Breast epithelium (tissue), 4 donors: ENCODE results near the gene FGF4. TPM values are rescaled to one million over a fixed set of nuclear protein-coding genes. Genes with fewer than 3 reads are reported as not detected.

Experiments
- DNase-seq, 2 donors: peaks; one replicate each; pipeline ENCODE4 v3.0.0-alpha.2; 2019; ENCODE audit warnings: low spot score in 2 of 2
- H3K27ac ChIP-seq, 2 donors: fragments of 200-600 bp; sonication (generic) in 1 of 2; one replicate each; pipeline ENCODE4 v1.5.1; 2016 to 2019; ENCODE audit warnings: mild to moderate bottlenecking in 1 of 2
- H3K27me3 ChIP-seq, 2 donors: fragments of 200-600 bp; sonication (generic) in 1 of 2; one replicate each; pipeline versions ENCODE4 v1.5.1 to v1.6.0; 2017 to 2019; ENCODE audit warnings: control low read depth in 1 of 2, mild to moderate bottlenecking in 1 of 2
- H3K36me3 ChIP-seq: fragments of 200-600 bp; one replicate; pipeline ENCODE4 v1.5.1; 2019
- H3K4me1 ChIP-seq, 2 donors: fragments of 200-600 bp; sonication (generic); one replicate each; pipeline ENCODE4 v1.5.1; 2016 to 2019; ENCODE audit warnings: control low read depth in 1 of 2
- H3K4me3 ChIP-seq, 3 donors: fragments of 200-600 bp; sonication (generic); 1 replicate in 2 of 3; 2 replicates in 1 of 3; pipeline ENCODE4 v1.5.1; 2016 to 2019; ENCODE audit warnings: mild to moderate bottlenecking in 3 of 3, moderate library complexity in 2 of 3
- H3K9me3 ChIP-seq, 2 donors: fragments of 200-600 bp; sonication (generic) in 1 of 2; one replicate each; pipeline ENCODE4 v1.5.1; 2016 to 2019; ENCODE audit warnings: control low read depth in 1 of 2
- POLR2A ChIP-seq: fragments of 450-650 bp; IDR thresholded peaks from one replicate; pipeline ENCODE4 v1.6.1; 2016; ENCODE audit warnings: antibody characterized with exemption, mild to moderate bottlenecking, moderate library complexity
- POLR2AphosphoS5 ChIP-seq, 3 donors: sonication (generic); formaldehyde crosslinking; IDR thresholded peaks; one replicate each; pipeline ENCODE4 v1.6.1; 2017; ENCODE audit warnings: antibody characterized with exemption in 3 of 3
- intact Hi-C: fragments of 100-400 bp; cut with DNase I; formaldehyde crosslinking; loops from one replicate; pipeline ENCODE4 v1.15.1; 2023; ENCODE audit warnings: low total_unique reads
- total RNA-seq, 3 donors: library from RNA; depleted of rRNA; stranded (reverse); fragments of >200 nt; gene quantifications; one replicate each; pipeline ENCODE4 v1.1.0, GENCODE V29; 2016
- TF ChIP-seq, protein P1 (sequence below), 3 donors: fragments of 450-650 bp; IDR thresholded peaks; one replicate each; pipeline ENCODE4 v1.5.1; 2016 to 2017; ENCODE audit warnings: antibody characterized with exemption in 3 of 3, mild to moderate bottlenecking in 3 of 3, moderate library complexity in 3 of 3

The FGF4 gene
- total RNA-seq = not detected

DNA sequence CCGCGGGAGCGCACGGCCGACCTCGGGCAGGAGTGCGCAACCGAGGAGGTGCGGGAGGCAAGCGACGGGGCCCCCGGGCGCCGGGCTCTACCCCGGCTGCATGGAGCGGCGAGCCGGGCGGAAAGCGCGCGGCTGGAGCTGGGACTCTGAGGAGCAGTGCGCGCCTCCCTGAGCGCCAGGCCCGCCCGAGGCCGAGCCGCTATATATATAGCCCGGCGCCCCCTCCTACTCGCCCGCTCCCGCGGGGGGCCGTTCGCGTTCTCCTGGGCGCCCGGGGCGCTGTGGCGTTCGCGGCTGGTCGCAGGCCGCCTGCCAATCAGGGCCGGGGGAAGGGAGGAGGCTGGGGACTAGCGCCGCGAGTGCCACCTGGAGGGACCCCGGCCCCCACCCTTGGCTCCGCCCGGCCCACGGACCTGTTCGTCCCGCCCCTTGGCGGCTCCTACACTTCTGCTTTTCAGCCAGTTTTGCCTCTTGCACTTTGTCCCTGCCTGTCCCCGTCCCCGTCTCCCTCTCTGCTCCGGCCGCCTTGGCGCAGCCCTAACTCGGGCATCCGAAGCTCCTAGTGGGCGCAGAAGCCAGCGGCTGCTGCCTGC, at the start of gene FGF4:
Gene FGF4, minus strand, starts transcription at position 179 of the 593 bp plus-strand sequence. CDS start 257 bp downstream, outside the sequence.
- H3K36me3 ChIP-seq = no peaks in the 10 kb centered on the region
- intact Hi-C loops = no loop called here
- no peak within 1 kb of the TSS for H3K27ac ChIP-seq
- H3K9me3 ChIP-seq = no peaks in the 10 kb centered on the region
- DNase-seq = no peak
- peak within 1 kb of the TSS in 1 of 3 donors; percentile 8 for H3K4me3 ChIP-seq
- H3K4me1 ChIP-seq = no peaks in the 10 kb centered on the region
- no peak for TF ChIP-seq POLR2AphosphoS5 (IDR thresholded peaks at IDR 0.05)
- TF ChIP-seq POLR2A = no peak
- TF ChIP-seq, protein P1, sequence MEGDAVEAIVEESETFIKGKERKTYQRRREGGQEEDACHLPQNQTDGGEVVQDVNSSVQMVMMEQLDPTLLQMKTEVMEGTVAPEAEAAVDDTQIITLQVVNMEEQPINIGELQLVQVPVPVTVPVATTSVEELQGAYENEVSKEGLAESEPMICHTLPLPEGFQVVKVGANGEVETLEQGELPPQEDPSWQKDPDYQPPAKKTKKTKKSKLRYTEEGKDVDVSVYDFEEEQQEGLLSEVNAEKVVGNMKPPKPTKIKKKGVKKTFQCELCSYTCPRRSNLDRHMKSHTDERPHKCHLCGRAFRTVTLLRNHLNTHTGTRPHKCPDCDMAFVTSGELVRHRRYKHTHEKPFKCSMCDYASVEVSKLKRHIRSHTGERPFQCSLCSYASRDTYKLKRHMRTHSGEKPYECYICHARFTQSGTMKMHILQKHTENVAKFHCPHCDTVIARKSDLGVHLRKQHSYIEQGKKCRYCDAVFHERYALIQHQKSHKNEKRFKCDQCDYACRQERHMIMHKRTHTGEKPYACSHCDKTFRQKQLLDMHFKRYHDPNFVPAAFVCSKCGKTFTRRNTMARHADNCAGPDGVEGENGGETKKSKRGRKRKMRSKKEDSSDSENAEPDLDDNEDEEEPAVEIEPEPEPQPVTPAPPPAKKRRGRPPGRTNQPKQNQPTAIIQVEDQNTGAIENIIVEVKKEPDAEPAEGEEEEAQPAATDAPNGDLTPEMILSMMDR (IDR thresholded peaks at IDR 0.05) = no peak
- H3K27me3 ChIP-seq = peaks cover 5 to 60% of the 10 kb centered on the region in 2 donors

DNA sequence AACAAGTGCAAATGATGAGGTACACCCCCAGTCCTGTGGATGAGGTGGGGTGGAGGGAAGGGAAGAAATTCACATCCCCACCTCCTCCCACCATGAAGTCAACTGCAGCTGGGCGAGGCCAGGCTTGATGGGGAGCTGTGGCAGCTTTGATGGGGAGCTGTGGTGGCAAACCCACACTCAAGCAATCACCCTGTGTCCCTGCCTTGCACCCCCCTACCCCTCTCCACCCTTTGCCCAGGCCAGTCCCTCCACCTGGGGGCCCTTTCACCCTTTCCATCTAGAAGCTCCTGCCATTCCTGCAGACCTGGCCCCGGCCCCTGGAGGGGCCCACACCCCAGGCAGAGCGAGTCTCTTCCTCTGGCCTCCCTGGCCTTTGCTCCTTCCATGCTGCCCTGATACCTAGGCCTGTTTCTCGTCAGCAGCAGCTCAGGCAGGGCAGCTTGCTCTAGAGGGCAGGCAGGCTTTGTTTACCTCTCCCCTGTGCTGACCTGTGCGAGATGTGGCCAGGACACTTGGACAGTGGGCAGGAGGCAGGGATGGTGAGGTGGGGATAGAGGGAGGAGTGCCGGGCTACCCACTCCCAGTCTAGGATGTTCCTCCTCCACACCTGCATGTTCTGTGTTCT, 48.6 kb upstream of the FGF4 start:
- Histone ChIP-seq H3K4me1 (no peaks in the 10 kb centered on the region), H3K4me3 (no peak overlapping the region), H3K36me3 (no peaks in the 10 kb centered on the region), H3K27ac (no peak overlapping the region), H3K9me3 (peaks cover 3 to 12% of the 10 kb centered on the region in 2 donors), H3K27me3 (peaks cover 0 to 56% of the 10 kb centered on the region in 2 donors)
- no peak for TF ChIP-seq POLR2AphosphoS5 (IDR thresholded peaks at IDR 0.05)
- no peak for TF ChIP-seq POLR2A
- TF ChIP-seq, protein P1 (IDR thresholded peaks at IDR 0.05) = no peak
- intact Hi-C loops = no loop called here
- DNase-seq = no peak

DNA sequence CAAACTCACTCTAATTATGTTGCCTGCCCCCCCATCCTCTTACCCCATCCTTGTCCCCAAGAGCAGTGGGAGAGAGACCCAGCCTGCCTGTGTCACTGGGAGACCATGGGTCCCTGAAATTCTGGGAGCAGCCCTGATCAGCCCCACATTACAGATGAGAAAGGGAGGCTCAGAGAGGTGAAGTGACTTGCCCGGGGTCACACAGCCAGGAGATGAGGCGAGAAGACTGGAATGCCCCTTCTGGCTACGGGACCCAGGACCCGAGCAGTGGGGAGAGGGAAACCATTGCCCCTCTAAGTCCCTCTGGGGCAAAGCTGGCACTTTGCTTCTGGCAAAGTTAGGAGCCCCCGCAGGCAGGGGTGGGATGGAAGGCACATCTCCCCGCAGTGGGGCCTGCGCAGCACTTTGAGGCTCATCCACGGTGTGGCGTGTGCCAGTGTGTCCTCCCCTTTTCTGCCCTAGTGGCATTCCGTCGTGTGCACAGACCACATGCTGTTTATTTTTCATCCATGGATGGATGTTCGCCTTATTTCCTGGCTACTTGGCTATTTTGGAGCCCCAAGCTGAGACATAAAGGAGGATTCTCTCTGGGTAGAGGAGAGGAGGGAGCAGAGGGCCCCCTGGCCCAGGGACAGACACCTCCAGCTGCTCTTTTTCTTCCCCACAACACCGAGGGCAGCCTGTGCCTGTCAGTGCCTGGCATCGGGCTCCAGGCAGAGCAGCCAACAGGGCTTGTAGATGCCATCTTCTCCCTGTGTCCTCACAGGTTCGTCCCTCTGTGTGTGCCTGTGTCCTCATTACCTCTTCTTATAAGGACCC, 47.7 kb upstream of the FGF4 start:
- DNase-seq = no peak
- Histone ChIP-seq H3K27ac (no peak overlapping the region), H3K4me1 (no peaks in the 10 kb centered on the region), H3K9me3 (peaks cover 3 to 9% of the 10 kb centered on the region in 2 donors), H3K4me3 (no peak overlapping the region), H3K27me3 (peaks cover 0 to 65% of the 10 kb centered on the region in 2 donors), H3K36me3 (no peaks in the 10 kb centered on the region)
- intact Hi-C loops = no loop called here
- TF ChIP-seq POLR2AphosphoS5 (IDR thresholded peaks at IDR 0.05) (no peak), POLR2A (no peak)
- TF ChIP-seq, protein P1 (IDR thresholded peaks at IDR 0.05) = no peak

DNA sequence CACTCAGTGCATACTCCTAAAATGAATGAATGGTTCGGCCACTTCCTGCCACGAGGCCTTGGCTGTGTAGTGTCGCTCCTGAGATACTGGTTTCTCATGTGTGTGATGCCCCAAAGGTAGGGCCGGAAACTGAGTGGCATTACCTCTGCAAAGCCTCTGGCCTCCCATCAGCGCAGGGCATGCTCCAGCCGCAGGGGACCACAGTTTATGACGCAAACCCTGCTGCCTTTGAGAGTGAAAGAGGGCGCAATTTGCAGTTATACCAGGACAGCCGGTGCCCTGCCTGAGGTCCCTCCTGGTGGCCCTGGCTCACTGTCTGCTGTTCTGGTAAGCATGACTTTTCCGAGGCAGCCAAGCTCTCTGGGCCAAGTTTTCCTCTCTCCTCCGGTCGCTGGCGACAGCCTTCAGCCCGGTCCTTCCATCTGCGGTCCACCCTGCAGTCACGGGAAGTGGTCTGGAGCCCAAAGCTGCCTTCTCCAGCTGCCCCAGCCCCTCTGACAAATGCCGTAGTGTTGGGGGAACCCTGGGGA, 46.4 kb upstream of the FGF4 start:
- intact Hi-C loops = no loop called here
- no peak overlapping the region for H3K4me3 ChIP-seq
- no peaks in the 10 kb centered on the region for H3K4me1 ChIP-seq
- no peak overlapping the region for H3K27ac ChIP-seq
- DNase-seq = no peak
- TF ChIP-seq POLR2AphosphoS5 (IDR thresholded peaks at IDR 0.05) (no peak), POLR2A (no peak)
- TF ChIP-seq, protein P1 (IDR thresholded peaks at IDR 0.05) = no peak
- peaks cover 0 to 78% of the 10 kb centered on the region in 2 donors for H3K27me3 ChIP-seq
- no peaks in the 10 kb centered on the region for H3K9me3 ChIP-seq
- H3K36me3 ChIP-seq = no peaks in the 10 kb centered on the region
